Motor neuron (in vitro differentiated cells): ENCODE results near the gene ATXN2L. TPM values are rescaled to one million over a fixed set of nuclear protein-coding genes. Genes with fewer than 3 reads are reported as not detected.

Source experiments
- ATAC-seq, 8 experiments: fragments of 200-7000 bp; cut with Tn5 transposase; replicated peaks in 6 of 8; 2 replicates each; pipeline ENCODE4 v1.8.0; 2021; ENCODE audit warnings: mild to moderate bottlenecking in 8 of 8, moderate library complexity in 8 of 8
- H3K27ac ChIP-seq, 2 donors: fragments of 250-450 bp; sonication (Bioruptor Pico); 2 replicates each; pipeline ENCODE4 v1.9.0; 2021; ENCODE audit warnings: antibody characterized with exemption in 2 of 2, mild to moderate bottlenecking in 2 of 2, moderate library complexity in 1 of 2
- H3K4me1 ChIP-seq, 2 donors: fragments of 250-450 bp; sonication (Bioruptor Pico); replicated peaks in 1 of 2; 2 replicates each; pipeline ENCODE4 v1.6.1; 2021; ENCODE audit warnings: antibody characterized with exemption in 2 of 2, mild to moderate bottlenecking in 2 of 2, moderate library complexity in 1 of 2
- H3K4me3 ChIP-seq, 5 donors: fragments of 250-450 bp; sonication (Bioruptor Pico); 2 replicates each; pipeline ENCODE4 v1.9.0; 2021; ENCODE audit warnings: antibody characterized with exemption in 5 of 5, mild to moderate bottlenecking in 5 of 5, moderate library complexity in 4 of 5
- WGBS, 10 experiments: fragments of 450-650 bp; shearing (Covaris generic); methylation state at CpG; one replicate each; pipeline ENCODE4 v1.0.0; 2022; 5-methylcytosine and 5-hydroxymethylcytosine counted together
- in situ Hi-C, 9 experiments: fragments of 400-800 bp; cut with MboI; loops; one replicate each; pipeline ENCODE4 v1.15.0; 2021; ENCODE audit warnings: low sequenced_read_pairs in 9 of 9, low pct_unique_long_range_greater_than_20kb in 2 of 9; ENCODE audit not compliant: unreplicated experiment in 9 of 9
- total RNA-seq, 8 experiments: library from RNA; unstranded; fragments of 300-600 nt; gene quantifications; 2 replicates each; pipeline versions ENCODE4 v1.2.3 to v1.2.4, GENCODE V29; 2022

The ATXN2L gene
- total RNA-seq, 8 experiments from 2014 or later = 30.4 to 129 (median 57.4) TPM

- Histone ChIP-seq H3K4me1 (peaks cover 16 to 19% of the 10 kb centered on the region in 2 donors), H3K4me3 (peak overlapping the region in 3 of 5 donors; percentile 66 to 97 (median 79)), H3K27ac (no peak overlapping the region)
- no peak for ATAC-seq
- 46 to 100% (median 83%) methylated on average over 1 to 6 of the region's 6 CpGs; no CpG with 5 or more reads in 1 of the 10 experiments for WGBS, 10 experiments
- in situ Hi-C loops = no loop called here
Observed at GRCh38 chr16:28826141-28826540, 3.3 kb downstream of the ATXN2L start.

GRCh38 chr16:28829747-28830146 lies 6.9 kb downstream of the ATXN2L start:
- Histone ChIP-seq H3K4me1 (peaks cover 13 to 16% of the 10 kb centered on the region in 2 donors), H3K4me3 (no peak overlapping the region), H3K27ac (no peak overlapping the region)
- WGBS, 10 experiments = 91 to 100% (median 96%) methylated on average over 1 to 13 of the region's 13 CpGs; no CpG with 5 or more reads in 2 of the 10 experiments
- ATAC-seq = no peak
- in situ Hi-C loops = no loop called here

GRCh38 chr16:28830531-28830930 lies 7.7 kb downstream of the ATXN2L start:
- Histone ChIP-seq H3K27ac (no peak overlapping the region), H3K4me1 (peaks cover 5 to 9% of the 10 kb centered on the region in 2 donors), H3K4me3 (no peak overlapping the region)
- in situ Hi-C loops = no loop called here
- WGBS, 10 experiments = 67 to 100% (median 94%) methylated on average over 1 to 3 of the region's 13 CpGs; no CpG with 5 or more reads in 5 of the 10 experiments
- ATAC-seq = no peak

- in situ Hi-C loops = no loop called here
- H3K27ac ChIP-seq = no peak overlapping the region
- peak in 5 of 8 experiments; percentile 5 to 26 (median 7) for ATAC-seq
- WGBS, 10 experiments = 90 to 100% (median 100%) methylated on average over 1 to 8 of the region's 14 CpGs; no CpG with 5 or more reads in 5 of the 10 experiments
- H3K4me3 ChIP-seq = no peak overlapping the region
- H3K4me1 ChIP-seq = no peaks in the 10 kb centered on the region
Observed at GRCh38 chr16:28834349-28834748, 11.6 kb downstream of the ATXN2L start.

DNA sequence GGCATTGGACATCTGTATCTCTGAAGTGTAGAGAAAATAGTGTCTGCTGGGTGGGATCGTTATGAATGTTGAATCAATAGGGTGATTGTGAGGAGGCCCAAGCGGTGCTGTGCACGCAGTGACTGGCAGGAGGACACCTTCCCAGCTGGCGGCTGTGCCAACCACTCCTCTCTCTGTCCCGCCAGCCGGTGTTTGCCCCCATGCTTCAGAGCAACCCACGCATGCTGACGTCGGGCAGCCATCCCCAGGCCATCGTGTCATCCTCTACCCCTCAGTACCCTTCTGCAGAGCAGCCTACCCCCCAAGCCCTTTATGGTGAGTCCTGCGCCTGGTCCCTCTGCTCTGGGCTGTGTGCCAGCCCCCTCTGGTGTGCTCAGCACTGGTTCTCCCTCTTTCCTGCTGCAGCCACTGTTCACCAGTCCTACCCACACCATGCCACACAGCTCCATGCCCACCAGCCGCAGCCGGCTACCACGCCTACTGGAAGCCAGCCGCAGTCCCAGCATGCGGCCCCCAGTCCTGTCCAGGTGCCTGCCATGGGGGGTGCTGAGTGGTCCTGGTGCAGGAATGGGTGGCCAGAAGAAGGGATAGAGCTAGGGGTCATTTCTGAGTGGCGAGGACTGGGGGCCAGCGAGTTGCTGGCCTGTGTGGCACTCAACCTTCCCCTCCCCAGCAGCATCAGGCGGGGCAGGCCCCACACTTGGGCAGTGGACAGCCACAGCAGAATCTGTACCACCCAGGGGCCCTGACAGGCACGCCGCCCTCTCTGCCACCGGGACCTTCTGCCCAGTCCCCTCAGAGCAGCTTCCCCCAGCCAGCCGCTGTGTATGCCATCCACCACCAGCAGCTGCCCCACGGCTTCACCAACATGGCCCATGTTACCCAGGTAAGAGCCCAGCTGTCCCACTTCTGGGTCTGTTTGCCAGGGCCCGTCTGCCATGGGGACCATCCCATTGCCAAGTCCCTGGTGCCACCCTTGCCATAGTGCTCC lies 12.4 kb downstream of the ATXN2L start:
- no peak overlapping the region for H3K27ac ChIP-seq
- H3K4me1 ChIP-seq = no peaks in the 10 kb centered on the region
- H3K4me3 ChIP-seq = no peak overlapping the region
- 70 to 100% (median 94%) methylated on average over 1 to 8 of the region's 25 CpGs; no CpG with 5 or more reads in 2 of the 10 experiments for WGBS, 10 experiments
- ATAC-seq = peak in 4 of 8 experiments; percentile 14 to 31 (median 24)
- in situ Hi-C loops = no loop called here

GRCh38 chr16:28835864-28836760 lies 13.3 kb downstream of the ATXN2L start:
- no peak overlapping the region for H3K4me3 ChIP-seq

GRCh38 chr16:28836761-28837064 lies 13.9 kb downstream of the ATXN2L start:
- Histone ChIP-seq H3K4me1 (no peaks in the 10 kb centered on the region), H3K4me3 (no peak overlapping the region), H3K27ac (no peak overlapping the region)
- in situ Hi-C loops = no loop called here
- WGBS, 10 experiments = 80 to 100% (median 90%) methylated on average over 1 to 2 of the region's 8 CpGs; no CpG with 5 or more reads in 7 of the 10 experiments
- ATAC-seq = peak in 4 of 8 experiments; percentile 12 to 14 (median 12)

More at GRCh38 chr16:28835864-28836760, 13.3 kb downstream of the ATXN2L start:
- Histone ChIP-seq H3K4me1 (no peaks in the 10 kb centered on the region), H3K27ac (no peak overlapping the region)
- 100% methylated on average over 1 to 3 of the region's 25 CpGs; no CpG with 5 or more reads in 8 of the 10 experiments for WGBS, 10 experiments
- peak in 5 of 8 experiments; percentile 9 to 22 (median 15) for ATAC-seq
- in situ Hi-C loops = no loop called here

DNA sequence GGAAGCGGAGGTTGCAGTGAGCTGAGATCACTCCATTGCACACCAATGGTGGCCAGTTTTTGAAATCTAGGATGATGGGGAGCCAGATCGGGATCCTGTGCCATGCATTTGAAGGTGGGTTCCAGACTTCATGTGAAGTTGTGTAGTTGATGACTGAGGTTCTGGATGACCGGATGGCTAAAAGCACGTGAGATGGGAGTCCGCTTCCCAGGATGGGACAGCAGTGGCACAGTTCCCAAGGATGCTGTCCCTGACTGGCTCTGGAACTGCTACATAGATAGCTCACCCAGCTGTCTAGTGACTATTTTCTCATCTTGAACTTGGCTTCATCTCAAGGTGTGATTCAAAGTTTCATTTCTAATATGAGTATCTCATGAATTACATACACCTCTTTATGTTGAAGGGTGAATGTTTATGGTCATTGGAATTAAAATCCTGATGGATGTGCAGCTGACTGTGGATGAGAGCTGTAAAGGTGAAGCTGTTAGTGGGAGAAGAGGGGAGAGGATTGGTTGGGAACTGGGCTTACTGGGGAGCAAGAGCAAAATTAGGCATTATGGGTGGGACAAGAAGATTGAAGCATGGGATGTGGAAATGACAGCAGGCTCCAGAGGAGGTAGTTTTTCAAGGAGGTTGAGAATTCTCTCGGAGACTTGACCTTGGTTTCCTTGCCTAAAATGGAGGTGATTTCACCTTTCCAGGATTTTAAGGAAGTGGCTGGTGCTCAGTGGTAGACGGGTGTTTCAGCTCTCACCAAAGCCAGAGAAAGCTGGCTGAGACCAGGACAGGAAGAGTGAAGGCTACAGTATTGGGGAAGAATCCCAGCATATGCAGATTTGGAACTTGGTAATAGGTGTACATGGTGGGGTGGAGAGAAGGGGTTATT lies 15.1 kb downstream of the ATXN2L start:
- Histone ChIP-seq H3K4me1 (no peaks in the 10 kb centered on the region), H3K27ac (no peak overlapping the region), H3K4me3 (no peak overlapping the region)
- in situ Hi-C loops = no loop called here
- 75 to 100% (median 92%) methylated on average over 1 to 5 of the region's 7 CpGs; no CpG with 5 or more reads in 3 of the 10 experiments for WGBS, 10 experiments
- ATAC-seq = no peak

- in situ Hi-C loops = no loop called here
- H3K27ac ChIP-seq = no peak overlapping the region
- 83 to 100% (median 100%) methylated on average over 1 of the region's 1 CpG; no CpG with 5 or more reads in 5 of the 10 experiments for WGBS, 10 experiments
- no peak overlapping the region for H3K4me3 ChIP-seq
- H3K4me1 ChIP-seq = no peaks in the 10 kb centered on the region
- ATAC-seq = no peak
Observed at GRCh38 chr16:28838558-28838918, 15.7 kb downstream of the ATXN2L start.

DNA sequence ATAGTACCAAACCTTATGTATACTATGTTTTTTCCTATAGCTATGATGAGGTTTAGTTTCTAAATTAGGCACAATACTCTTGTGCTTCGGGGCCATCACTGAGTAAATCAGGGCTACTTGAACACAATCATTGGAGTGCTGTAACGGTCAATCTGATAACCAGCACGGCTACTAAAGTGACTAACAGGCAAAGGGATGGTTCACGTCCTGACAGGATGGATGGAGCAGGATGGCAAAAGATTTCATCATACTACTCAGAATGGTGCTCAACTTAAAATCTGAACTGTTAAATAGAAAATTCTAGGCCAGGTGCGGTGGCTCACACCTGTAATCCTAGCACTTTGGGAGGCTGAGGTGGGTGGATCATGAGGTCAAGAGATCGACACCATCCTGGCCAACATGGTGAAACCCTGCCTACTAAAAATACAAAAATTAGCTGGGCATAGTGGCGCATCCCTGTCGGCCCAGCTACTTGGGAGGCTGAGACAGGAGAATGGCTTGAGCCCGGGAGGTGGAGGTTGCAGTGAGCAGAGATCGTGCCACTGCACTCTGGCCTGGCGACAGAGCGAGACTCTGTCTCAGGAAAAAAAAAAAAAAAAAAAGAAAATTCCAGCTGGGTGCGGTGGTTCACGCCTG lies 16.3 kb downstream of the ATXN2L start:
- no peak for ATAC-seq
- Histone ChIP-seq H3K4me3 (no peak overlapping the region), H3K27ac (no peak overlapping the region), H3K4me1 (no peaks in the 10 kb centered on the region)
- WGBS, 10 experiments = 90 to 100% (median 100%) methylated on average over 1 to 11 of the region's 14 CpGs; no CpG with 5 or more reads in 1 of the 10 experiments
- in situ Hi-C loops = no loop called here

DNA sequence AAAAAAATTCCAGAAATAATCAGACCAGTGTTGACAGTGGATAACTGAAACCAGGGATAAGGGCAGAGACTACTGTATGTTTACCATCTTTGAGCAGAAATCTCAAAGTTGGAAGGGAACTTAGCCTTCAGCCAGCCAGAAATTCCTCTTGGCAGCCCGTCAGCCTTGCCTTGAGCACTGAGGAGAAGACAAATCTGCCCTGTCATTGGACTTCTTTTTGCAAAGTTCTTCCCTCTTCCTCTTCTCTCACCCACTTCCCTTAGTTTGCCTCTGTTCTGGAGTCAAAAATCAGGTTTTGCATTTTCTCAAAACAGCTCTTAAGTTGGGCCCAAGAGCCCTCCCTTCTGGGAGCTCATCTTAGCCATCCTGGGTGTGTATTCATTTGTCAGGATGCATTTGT lies 17.1 kb downstream of the ATXN2L start:
- Histone ChIP-seq H3K4me3 (no peak overlapping the region), H3K27ac (no peak overlapping the region), H3K4me1 (peaks cover 0 to under 1% of the 10 kb centered on the region in 2 donors)
- 0 to 80% (median 54%) methylated on average over 1 of the region's 1 CpG; no CpG with 5 or more reads in 5 of the 10 experiments for WGBS, 10 experiments
- ATAC-seq = peak in 1 of 8 experiments; percentile 12
- in situ Hi-C loops = no loop called here

DNA sequence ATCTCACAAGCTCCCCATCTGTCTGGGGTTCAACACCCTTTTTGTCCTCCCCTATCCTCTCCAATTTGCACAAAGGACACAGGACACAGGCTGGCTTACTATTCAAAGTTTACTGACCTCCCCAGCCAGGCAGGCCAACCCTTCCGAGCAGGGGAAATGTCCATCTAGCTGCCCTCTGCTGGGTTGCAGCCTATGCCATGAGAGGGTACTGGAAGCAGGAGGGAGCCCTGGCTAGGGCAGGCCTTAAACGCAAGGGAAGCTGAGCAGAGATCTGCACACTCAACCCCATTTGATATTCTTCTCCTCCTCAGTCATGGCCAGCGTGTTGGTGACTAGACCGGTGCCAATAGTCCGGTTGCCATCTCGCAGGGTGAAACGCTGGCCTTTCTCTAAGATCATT lies 19.9 kb downstream of the ATXN2L start:
- in situ Hi-C loops = no loop called here
- H3K4me1 ChIP-seq = peaks cover 9 to 11% of the 10 kb centered on the region in 2 donors
- no peak overlapping the region for H3K4me3 ChIP-seq
- no peak overlapping the region for H3K27ac ChIP-seq
- WGBS, 10 experiments = 90 to 100% (median 100%) methylated on average over 1 to 5 of the region's 7 CpGs; no CpG with 5 or more reads in 5 of the 10 experiments
- no peak for ATAC-seq
